ENCODE results near the gene P2RX6.

GRCh38 chr22:21069375-21069774 is 54.4 kb downstream of the P2RX6 start:
- TF ChIP-seq, protein P1, sequence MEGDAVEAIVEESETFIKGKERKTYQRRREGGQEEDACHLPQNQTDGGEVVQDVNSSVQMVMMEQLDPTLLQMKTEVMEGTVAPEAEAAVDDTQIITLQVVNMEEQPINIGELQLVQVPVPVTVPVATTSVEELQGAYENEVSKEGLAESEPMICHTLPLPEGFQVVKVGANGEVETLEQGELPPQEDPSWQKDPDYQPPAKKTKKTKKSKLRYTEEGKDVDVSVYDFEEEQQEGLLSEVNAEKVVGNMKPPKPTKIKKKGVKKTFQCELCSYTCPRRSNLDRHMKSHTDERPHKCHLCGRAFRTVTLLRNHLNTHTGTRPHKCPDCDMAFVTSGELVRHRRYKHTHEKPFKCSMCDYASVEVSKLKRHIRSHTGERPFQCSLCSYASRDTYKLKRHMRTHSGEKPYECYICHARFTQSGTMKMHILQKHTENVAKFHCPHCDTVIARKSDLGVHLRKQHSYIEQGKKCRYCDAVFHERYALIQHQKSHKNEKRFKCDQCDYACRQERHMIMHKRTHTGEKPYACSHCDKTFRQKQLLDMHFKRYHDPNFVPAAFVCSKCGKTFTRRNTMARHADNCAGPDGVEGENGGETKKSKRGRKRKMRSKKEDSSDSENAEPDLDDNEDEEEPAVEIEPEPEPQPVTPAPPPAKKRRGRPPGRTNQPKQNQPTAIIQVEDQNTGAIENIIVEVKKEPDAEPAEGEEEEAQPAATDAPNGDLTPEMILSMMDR (IDR thresholded peaks at IDR 0.05) = no peak
- TF ChIP-seq EP300 (IDR thresholded peaks at IDR 0.05) = no peak
- TF ChIP-seq POLR2A (IDR thresholded peaks at IDR 0.05; ENCODE audit: low read depth) = no peak
- no peak for TF ChIP-seq POLR2AphosphoS5 (IDR thresholded peaks at IDR 0.05)
